HFFc6 (cell line): ENCODE results near the gene LSR. TPM values are rescaled to one million over a fixed set of nuclear protein-coding genes. Genes with fewer than 3 reads are reported as not detected.

ENCODE experiments used
- DNase-seq: peaks from one replicate; pipeline ENCODE4 v3.0.0-alpha.2; 2018
- H3K27ac Mint-ChIP-seq: 2 replicates; pipeline ENCODE4 v1.8.0; 2020; ENCODE audit warnings: mild to moderate bottlenecking, mixed read lengths
- H3K27me3 Mint-ChIP-seq: 2 replicates; pipeline ENCODE4 v1.8.0; 2021; ENCODE audit warnings: mild to moderate bottlenecking, moderate library complexity, mixed read lengths; ENCODE audit not compliant: insufficient read depth
- H3K36me3 Mint-ChIP-seq: 2 replicates; pipeline ENCODE4 v1.8.0; 2021; ENCODE audit warnings: low read depth, mixed read lengths
- H3K4me1 Mint-ChIP-seq: 2 replicates; pipeline ENCODE4 v1.8.0; 2020; ENCODE audit warnings: low read depth, mixed read lengths
- H3K4me3 Mint-ChIP-seq: 2 replicates; pipeline ENCODE4 v1.8.0; 2020; ENCODE audit warnings: mild to moderate bottlenecking, moderate library complexity, mixed read lengths
- H3K9me3 Mint-ChIP-seq: 2 replicates; pipeline ENCODE4 v1.8.0; 2020; ENCODE audit warnings: mild to moderate bottlenecking, mixed read lengths
- total RNA-seq, 6 experiments: library from RNA; stranded (reverse); fragmentation: NEBNext Ultra II Directional; extraction: Animal tissue kit (Norgen Biotek cat#: 25700); gene quantifications; 2 replicates in 1 of 6; 3 replicates in 5 of 6; pipeline ENCODE4 v1.2.3, GENCODE V29; 2021
- TF ChIP-seq, protein P1 (sequence below): fragments of 200-600 bp; sonication (generic); IDR thresholded peaks from 2 replicates; pipeline ENCODE4 v1.5.0; 2021; ENCODE audit warnings: antibody characterized with exemption, mild to moderate bottlenecking

Gene LSR
- total RNA-seq, 6 experiments from 2014 or later = 1.7 to 3.3 (median 2.3) TPM

DNA sequence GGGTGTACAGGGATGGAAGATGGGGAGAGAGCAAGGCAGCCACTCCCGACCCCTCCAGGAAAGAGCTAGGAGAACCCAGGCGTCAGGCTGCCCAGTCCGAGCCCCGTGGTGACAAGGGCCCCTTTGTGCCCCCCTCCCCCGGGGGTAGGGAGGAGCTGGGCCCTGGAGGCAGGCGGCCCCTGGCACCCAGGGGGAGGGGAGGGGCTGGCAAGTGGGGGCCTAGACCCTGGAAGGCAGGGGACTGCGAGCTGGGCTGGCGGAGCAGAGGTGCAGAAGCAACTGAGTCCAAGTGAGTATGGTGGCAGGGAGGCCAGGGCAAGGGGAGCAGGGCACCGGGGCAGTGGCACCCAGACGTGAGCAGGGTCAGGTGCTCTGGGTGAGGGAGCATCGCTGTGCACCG, 43.1 kb downstream of the LSR start, which contains the start of gene MAG:
TSS of gene MAG (plus strand) at position 246 of the 400 bp plus-strand sequence. CDS start 3,248 bp downstream, outside the sequence.
- H3K4me3 Mint-ChIP-seq = no peak within 1 kb of the TSS
- peaks cover 31% of the 10 kb centered on the region for H3K27me3 Mint-ChIP-seq
- DNase-seq = no peak
- no peaks in the 10 kb centered on the region for H3K4me1 Mint-ChIP-seq
- H3K9me3 Mint-ChIP-seq = no peaks in the 10 kb centered on the region
- TF ChIP-seq, protein P1, sequence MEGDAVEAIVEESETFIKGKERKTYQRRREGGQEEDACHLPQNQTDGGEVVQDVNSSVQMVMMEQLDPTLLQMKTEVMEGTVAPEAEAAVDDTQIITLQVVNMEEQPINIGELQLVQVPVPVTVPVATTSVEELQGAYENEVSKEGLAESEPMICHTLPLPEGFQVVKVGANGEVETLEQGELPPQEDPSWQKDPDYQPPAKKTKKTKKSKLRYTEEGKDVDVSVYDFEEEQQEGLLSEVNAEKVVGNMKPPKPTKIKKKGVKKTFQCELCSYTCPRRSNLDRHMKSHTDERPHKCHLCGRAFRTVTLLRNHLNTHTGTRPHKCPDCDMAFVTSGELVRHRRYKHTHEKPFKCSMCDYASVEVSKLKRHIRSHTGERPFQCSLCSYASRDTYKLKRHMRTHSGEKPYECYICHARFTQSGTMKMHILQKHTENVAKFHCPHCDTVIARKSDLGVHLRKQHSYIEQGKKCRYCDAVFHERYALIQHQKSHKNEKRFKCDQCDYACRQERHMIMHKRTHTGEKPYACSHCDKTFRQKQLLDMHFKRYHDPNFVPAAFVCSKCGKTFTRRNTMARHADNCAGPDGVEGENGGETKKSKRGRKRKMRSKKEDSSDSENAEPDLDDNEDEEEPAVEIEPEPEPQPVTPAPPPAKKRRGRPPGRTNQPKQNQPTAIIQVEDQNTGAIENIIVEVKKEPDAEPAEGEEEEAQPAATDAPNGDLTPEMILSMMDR = no peak
- no peaks in the 10 kb centered on the region for H3K36me3 Mint-ChIP-seq
- H3K27ac Mint-ChIP-seq = no peak within 1 kb of the TSS

DNA sequence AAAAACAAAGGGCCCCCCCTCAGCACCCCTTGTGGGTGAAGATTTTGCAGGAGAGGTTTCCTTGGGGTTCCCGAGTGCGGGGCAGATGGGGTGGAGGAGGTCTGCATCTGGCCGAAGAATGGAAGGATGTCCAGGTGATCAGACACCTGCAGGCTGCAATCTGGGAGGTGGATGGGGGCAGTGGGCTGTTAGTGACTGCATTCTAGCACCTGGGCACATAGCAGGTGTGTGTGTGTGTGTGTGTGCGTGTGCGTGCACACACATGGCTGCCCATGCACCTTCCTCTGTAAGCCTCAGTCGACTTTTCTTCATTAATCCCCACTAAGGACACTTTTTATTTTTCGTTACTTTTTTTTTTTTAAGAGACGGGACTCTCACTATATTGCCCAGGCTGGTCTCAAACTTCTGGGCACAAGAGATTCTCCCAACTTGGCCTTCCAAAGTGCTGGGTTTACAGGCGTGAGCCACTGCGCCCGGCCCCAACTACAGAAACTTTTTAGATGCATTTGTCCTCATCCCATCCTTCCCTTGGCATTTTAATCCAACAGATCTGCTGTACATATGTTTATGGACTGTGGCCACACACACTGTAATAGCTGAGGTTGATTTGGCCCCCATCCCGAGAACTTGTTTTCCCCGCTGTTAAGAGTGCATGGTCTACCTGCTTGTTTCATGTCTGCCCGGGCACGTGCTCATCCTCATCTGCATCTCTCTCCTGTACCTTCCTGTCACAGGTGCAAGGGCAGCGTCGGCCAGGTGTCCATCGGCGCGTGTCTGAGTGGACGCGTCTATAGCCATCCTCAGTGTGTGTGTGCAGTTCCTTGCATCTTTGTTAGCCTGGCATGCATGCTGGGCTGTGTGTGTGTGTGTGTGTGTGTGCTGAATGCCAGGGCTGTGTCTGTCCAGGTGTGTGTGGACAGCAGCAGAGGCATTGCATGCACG, 43.9 kb downstream of the LSR start:
- H3K9me3 Mint-ChIP-seq = no peaks in the 10 kb centered on the region
- no peaks in the 10 kb centered on the region for H3K4me1 Mint-ChIP-seq
- no peak overlapping the region for H3K4me3 Mint-ChIP-seq
- H3K27ac Mint-ChIP-seq = no peak overlapping the region
- no peaks in the 10 kb centered on the region for H3K36me3 Mint-ChIP-seq
- H3K27me3 Mint-ChIP-seq = peaks cover 24% of the 10 kb centered on the region
- TF ChIP-seq, protein P1 = no peak
- DNase-seq = no peak

- no peak for DNase-seq
- H3K4me3 Mint-ChIP-seq = no peak overlapping the region
- H3K4me1 Mint-ChIP-seq = no peaks in the 10 kb centered on the region
- no peaks in the 10 kb centered on the region for H3K36me3 Mint-ChIP-seq
- TF ChIP-seq, protein P1 = no peak
- H3K9me3 Mint-ChIP-seq = no peaks in the 10 kb centered on the region
- H3K27ac Mint-ChIP-seq = no peak overlapping the region
- H3K27me3 Mint-ChIP-seq = peaks cover 23% of the 10 kb centered on the region
These were observed 44.5 kb downstream of the LSR start for GRCh38 chr19:35293363-35293739.

DNA sequence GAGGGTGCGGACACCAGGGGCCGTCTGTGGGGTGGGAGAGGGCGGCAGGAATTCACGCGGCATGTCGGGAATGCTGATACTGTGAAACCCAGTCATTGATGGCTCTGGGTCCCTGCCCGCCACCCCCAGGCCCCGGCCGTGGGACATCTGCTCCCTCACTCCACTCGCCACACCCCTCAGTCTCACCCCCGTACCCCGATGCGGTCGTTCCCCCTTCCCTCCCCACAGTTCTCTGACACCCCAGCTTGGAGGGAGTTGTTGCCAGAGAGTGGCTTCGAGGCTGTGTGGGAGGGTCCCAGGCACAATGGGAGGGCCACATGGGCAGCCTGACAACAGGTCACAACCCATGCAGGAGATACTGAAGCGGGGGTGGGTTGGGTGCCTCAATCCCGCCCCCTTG, 45.0 kb downstream of the LSR start:
- DNase-seq = no peak
- Mint-ChIP-seq H3K4me3 (no peak overlapping the region), H3K27ac (no peak overlapping the region), H3K27me3 (peaks cover 23% of the 10 kb centered on the region), H3K36me3 (no peaks in the 10 kb centered on the region), H3K4me1 (no peaks in the 10 kb centered on the region), H3K9me3 (no peaks in the 10 kb centered on the region)
- TF ChIP-seq, protein P1 = no peak

DNA sequence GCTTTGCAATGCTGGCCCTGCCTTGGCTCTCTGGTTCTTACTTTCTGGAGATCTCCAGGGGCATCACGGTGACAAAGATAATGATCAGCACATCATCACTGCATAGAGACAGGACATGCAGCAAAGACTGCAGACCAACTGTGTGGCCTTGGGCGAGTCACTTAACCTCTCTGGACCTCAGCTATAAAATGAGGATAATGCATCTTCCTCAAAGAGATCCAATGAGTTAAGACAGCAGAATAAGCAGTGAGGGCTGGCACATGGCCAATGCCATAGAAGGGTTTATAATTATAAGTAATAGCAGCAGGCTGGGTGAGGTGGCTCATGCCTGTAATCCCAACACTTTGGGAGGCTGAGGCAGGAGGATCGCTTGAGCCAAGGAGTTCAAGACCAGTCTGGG, 45.5 kb downstream of the LSR start:
- TF ChIP-seq, protein P1 = no peak
- no peaks in the 10 kb centered on the region for H3K36me3 Mint-ChIP-seq
- no peaks in the 10 kb centered on the region for H3K9me3 Mint-ChIP-seq
- no peaks in the 10 kb centered on the region for H3K4me1 Mint-ChIP-seq
- no peak overlapping the region for H3K4me3 Mint-ChIP-seq
- no peak overlapping the region for H3K27ac Mint-ChIP-seq
- DNase-seq = no peak
- peaks cover 23% of the 10 kb centered on the region for H3K27me3 Mint-ChIP-seq
